ENCODE measurements around the gene DOCK8.

DNA sequence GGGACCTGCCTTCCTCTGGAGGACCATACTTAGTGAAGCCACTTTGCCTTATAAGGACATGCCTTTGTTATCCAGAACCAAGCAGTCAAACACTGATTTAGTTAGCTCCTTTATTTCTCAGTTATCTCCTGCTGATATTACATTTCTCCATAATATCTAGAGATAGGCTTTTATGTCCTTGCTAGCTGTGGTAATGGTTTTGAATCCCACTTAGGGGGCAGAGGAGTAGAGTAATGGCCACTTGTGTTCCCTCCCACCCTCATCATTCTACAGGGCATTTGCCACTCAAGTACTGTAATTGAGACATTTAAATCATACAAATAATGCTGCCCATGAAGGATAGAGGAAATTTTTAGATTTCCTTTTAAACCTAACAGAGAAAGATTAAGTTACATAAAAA, 80.9 kb downstream of the DOCK8 start:
- TF ChIP-seq, protein P1, sequence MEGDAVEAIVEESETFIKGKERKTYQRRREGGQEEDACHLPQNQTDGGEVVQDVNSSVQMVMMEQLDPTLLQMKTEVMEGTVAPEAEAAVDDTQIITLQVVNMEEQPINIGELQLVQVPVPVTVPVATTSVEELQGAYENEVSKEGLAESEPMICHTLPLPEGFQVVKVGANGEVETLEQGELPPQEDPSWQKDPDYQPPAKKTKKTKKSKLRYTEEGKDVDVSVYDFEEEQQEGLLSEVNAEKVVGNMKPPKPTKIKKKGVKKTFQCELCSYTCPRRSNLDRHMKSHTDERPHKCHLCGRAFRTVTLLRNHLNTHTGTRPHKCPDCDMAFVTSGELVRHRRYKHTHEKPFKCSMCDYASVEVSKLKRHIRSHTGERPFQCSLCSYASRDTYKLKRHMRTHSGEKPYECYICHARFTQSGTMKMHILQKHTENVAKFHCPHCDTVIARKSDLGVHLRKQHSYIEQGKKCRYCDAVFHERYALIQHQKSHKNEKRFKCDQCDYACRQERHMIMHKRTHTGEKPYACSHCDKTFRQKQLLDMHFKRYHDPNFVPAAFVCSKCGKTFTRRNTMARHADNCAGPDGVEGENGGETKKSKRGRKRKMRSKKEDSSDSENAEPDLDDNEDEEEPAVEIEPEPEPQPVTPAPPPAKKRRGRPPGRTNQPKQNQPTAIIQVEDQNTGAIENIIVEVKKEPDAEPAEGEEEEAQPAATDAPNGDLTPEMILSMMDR (IDR thresholded peaks at IDR 0.05; ENCODE audit: low read length): no peak
- TF ChIP-seq EZH2 (optimal IDR thresholded peaks at IDR 0.05; ENCODE audit: low read depth, low read length) (no peak), EZH2phosphoT487 (IDR thresholded peaks at IDR 0.05; ENCODE audit: low read length) (no peak)
